HG02852 (cell line): ENCODE measurements around the gene ITPA.

Experiments
- ATAC-seq: cut with Tn5 transposase; IDR thresholded peaks from one replicate; pipeline ENCODE4 v1.9.1; 2021; ENCODE audit warnings: mild to moderate bottlenecking, moderate library complexity; ENCODE audit not compliant: unreplicated experiment

ITPA gene

DNA sequence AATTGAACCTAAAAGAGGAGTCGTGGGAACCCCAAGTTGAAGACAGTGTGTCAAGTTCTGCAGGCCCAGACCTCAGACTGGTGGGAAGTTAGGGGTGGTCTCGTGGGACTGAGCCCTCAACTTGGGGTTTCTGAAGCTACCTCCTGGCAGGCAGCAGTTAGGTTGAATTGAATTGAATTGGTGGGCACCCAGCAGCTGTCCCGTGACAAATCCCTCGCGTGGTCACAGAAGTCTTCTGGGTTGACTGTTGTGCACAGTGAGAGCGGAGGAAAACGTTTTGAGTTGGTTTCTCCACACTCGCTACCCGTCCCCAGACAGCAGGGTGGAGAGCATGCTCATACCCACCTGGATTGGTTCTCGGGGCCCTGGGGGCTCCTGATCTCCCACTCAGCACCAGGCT, 16.8 kb downstream of the ITPA start:
- no peak for ATAC-seq

GRCh38 chr20:3226864-3227263, 17.6 kb downstream of the ITPA start:
- ATAC-seq = no peak

GRCh38 chr20:3227506-3227905, 18.2 kb downstream of the ITPA start:
- no peak for ATAC-seq

DNA sequence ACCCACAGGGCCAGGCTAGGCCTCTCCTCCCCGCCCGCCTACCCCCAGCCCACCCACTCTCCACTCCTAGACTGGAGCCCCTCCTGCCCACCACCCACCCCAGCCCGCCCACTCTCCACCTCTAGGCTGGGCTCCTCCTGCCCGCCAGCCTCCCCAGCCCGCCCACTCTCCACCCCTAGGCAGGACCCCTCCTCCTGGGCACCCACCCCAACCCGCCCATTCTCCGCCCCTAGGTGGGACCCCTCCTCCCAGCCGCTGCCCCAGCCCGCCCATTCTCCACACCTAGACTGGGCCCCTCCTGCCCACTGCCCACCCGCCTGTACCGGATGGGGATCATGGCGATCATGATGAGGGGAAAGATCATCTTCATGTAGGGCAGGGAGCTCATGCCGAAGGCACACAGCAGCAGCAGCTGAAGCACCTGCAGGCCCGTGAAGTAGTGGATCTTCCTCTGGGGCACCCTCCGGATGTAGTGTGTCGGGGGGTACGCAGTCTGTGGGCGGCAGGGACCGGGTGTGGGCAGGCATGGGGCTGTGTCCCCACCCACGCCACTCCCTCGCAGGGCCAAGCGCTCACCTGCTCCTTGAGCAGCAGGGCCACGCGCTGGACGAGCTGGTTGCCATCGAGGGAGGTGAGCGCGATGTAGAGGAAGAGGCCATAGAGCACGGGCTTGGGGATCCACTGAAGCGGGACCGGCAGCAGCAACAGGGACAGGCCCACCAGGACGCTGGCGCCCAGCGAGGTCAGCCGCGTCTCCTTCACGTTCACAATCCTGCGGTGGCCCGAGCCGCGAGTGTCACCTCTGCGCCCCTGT, 18.8 kb downstream of the ITPA start:
- ATAC-seq = no peak

- ATAC-seq = no peak
Observed at GRCh38 chr20:3228750-3229032, 19.4 kb downstream of the ITPA start.

- no peak for ATAC-seq
Observed at GRCh38 chr20:3229158-3229557, 19.9 kb downstream of the ITPA start.

- no peak for ATAC-seq
Observed at GRCh38 chr20:3229798-3230197, 20.5 kb downstream of the ITPA start.

- no peak for ATAC-seq
Observed at GRCh38 chr20:3231116-3231515, 21.8 kb downstream of the ITPA start.

- no peak for ATAC-seq
Observed at GRCh38 chr20:3231889-3232588, 22.7 kb downstream of the ITPA start.

DNA sequence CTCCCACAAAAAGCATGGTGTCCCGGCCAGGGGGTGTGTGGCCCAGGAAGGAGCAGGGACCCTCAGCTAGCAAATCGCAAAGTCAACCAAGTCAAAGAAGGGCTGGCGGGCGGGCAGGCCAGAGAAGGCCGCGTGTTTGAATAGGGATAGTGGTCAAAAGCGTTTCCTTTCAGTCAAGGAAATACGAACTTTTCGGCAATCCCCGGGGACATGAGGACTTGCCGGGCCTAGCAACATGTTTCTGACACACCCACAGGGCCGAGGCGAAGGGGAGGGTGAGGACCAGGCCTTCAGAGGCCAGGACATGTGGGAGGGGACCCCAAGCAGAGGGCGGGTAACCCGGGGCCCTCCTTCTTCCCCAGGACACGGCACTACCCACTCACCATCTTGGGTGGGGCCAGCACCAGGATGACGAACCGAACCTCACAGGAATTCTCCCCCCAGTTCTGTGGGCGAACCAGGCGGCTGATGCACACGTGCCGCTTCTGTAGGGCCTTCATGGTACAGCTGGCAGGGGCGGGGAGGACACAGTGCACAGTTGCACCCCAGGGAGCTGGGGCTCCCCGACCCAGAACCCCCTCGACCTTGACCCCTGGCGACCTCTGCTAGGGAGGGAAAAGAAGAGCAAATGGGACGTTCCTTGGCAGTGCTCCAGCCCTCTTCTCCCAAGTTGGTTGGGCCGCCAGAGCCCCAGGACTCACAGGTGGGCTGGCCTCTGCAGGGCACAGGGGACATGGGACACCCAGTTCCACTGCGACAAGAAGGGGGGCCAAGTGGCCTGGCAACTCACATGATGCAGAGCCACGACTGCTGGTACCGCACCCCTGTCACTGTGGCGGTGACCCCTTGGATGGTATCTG, 24.1 kb downstream of the ITPA start:
- no peak for ATAC-seq

DNA sequence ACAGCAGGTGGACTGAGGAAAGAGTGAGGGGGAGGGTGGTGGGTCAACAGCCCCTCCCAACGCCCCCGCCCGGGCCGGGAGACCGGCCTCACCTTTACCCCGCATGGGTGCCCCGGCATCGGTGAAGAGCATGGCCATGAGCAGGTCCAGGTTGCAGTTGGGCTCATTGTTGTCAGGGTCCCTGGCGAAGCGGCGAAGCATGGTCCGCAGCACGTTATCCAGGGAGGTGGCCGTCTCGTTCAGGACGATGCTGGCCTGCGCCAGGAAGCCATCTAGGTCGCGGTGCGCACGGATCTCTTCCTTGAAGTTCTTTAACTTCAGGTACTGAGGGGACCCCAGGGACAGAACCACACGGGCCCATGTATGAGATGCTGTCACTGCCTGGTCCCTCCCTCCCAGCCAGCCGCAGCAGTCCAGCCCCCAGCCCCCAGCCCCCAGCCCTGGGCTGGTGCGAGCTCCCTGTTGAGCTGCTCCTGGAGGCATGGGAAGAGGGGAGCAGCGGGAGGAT, 24.7 kb downstream of the ITPA start:
- ATAC-seq = no peak

- no peak for ATAC-seq
Observed at GRCh38 chr20:3235666-3236324, 26.5 kb downstream of the ITPA start.

DNA sequence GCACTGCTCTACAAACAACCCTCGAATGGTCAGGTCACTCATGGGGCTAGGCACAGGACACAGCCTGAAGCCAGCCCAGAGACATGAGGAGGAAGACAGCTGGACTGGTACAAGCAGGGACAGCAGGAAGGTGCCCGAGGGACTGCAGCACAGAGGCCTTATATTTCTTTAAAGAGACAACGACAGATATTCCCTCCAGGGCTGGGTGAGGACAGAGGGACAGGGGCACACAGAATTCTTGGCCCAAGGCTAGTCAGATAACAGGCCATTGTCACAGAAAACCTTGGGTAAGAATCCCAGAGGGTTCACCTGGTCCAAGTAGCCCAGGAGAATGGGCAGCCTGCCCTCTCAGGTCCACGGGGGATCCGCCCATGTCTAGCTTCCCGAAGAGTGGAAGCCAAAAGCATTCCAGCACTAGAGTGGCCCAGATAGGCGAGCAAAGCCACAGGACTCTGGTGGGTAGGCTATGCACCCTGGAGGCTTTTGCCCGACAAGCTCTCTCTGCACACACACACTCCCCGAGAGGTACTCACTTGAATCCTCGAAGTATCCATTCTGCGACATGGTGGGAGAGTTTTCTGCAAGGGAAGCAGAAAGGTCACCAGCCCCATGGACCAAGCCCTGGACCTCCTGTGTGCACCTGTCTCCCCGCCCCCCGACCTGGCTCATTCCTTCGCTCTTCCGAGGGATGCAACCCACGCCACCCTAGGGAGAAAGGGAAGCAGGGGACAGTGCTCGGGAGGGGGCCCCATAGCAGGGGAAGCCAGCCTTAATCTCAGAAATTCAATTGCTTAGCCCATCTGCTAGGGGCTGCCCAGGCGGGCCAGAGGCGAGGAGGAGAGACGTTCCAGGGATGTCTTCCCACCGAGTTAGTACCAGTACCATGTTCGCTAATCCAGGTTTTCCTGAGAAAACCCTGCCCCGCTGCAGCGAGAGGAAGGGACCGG, 28.0 kb downstream of the ITPA start:
- no peak for ATAC-seq

DNA sequence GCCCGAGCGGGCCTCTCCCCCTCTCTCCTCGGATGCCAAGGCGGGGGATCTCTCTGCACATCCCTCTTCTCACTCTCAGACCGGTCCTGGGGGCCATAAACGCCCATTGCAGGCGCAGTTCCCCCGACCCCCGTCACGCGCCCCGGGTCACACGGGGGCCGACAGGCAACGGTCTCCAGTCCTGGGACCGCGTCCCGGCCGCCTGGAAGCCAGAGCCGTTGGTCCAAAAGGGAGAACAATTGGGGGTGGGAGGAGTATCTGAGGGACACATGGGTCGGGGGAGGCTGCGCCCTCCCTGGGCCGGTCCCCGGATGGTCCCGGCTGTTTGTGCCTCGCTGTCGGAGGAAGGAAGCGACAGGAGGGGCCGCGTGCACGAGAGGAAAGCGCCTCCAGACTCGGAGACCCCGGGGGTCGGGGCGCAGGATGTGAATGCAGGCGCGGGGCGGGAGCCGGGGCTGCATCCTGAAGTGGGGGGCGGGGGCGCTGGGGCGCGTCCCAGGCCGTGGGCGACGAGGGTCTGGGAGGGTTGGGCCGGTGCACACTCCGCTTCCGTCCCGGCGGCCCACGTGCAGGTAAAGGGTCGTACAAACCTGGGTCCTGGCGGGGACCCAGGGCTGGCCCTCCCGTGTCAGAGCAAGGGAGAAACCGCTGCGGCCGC, 28.8 kb downstream of the ITPA start:
- peak; percentile 6 for ATAC-seq

- ATAC-seq = peak; percentile 37
Observed at GRCh38 chr20:3238616-3239025, 29.3 kb downstream of the ITPA start.

DNA sequence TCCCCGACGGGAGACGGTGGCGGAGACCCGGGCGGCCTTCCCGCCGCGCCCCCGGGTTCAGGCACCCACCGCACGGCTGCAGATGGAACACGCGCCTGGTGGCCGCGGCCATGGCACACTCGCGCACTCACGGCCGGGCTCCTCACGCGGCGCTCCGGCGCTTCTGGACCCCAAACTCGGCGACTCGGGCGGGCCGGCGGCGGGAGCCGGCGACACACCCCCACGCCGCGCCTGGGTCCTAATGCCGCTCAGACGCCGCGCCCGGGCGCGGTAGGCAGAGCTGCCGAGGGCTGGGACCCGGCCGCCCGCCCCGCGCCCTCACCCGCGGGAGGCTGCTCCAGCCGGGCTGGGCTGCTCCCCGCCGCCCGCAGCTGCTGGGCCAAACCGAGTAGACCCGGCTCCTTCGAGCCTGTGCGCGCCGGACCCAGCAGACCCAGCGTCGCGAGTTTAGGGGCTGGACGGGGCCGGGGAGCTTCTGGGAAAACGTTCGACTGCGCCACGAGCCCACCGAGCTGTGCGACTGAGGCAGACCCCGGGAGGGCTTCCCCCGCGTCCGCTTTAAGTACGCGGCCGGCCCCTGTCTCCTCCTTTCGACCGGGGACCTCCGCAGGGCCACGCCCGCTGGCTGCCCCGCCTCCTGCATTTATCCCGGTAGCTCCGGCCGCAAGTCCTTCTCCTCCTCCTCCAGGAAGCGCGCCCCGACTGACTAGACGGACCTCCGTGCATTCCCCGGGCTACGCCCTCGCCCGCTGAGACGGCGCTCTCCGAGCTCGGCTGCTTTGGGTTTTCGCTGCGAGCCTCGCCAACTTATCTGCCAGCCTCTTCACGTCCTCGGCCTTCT, 29.9 kb downstream of the ITPA start, which contains the start of gene SLC4A11:
TSS of gene SLC4A11 (minus strand) at position 165 of the 841 bp plus-strand sequence. CDS start at position 112, 53 bp downstream.
- ATAC-seq = peak; percentile 57

DNA sequence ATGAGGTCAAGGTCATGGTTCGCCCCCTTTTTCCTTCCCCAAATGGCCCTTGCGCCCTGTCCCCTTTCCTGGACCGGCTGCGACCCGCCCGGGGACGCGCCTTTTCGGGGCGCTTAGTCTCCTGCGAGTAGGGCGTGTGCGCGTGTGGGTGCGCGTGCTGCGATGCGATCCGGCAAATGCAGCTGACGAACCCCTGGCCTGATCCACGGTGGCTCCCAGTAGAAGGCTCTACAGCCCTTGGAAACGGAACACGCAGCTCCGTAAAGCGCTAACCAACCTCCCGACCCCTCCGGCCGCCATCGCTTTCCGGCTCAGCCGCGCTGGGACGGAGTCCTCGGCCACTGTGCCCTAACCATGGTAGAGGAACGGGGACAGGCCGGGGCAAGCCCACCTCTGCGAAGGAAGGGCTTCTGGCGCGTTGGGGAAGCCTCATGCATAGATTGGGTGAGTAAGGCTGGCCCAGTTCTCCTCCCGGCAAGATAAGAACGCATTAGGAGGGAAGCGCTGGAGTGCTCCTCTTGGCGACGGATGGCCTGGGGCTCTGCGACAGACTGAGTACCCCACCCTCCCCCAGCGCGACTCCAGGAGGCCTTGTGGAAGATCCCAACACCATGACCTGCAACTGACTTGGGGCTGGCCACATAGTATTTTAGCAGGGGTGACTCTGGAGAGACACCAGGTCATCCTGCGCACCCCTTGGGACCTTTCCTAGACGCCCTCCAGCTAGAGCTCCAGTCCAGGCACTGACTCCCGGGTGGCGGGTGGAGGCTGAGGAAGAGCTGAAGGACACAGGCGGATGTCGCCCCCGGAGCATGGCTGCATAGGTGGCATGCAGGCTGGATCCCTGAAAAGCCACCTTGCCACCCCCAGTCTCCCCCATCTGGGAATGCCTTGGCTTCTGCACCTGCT, 30.8 kb downstream of the ITPA start:
- no peak for ATAC-seq
